ENCODE results near the gene MAP2K2. TPM values are rescaled to one million over a fixed set of nuclear protein-coding genes. Genes with fewer than 3 reads are reported as not detected.

Gene MAP2K2
- total and polyA plus RNA-seq, 2 donors (not counting 3 experiments of a cell fraction or from before 2014, with no cell fraction given), result 126 to 171 TPM

GRCh38 chr19:4046946-4047683 lies 76.8 kb downstream of the MAP2K2 start:
- H3K27me3 ChIP-seq (ENCODE audit: control insufficient read depth in 2 of 2, insufficient read depth in 2 of 2, low read length in 2 of 2), result no peaks in the 10 kb centered on the region
- no peak overlapping the region for H3K4me3 ChIP-seq (replicated peaks in 1 of 3; ENCODE audit: insufficient read depth in 1 of 3, low read depth in 1 of 3, low read length in 3 of 3)
- no peaks in the 10 kb centered on the region for H3K9me1 ChIP-seq (replicated peaks; ENCODE audit: control insufficient read depth, extremely low read depth, insufficient read depth, low read length)
- H3K79me2 ChIP-seq (ENCODE audit: control insufficient read depth, insufficient read depth, low read length), result peaks cover 63% of the 10 kb centered on the region
- DNase-seq (ENCODE audit: low read depth, low spot score) (no peak), FAIRE-seq (no peak)
- intact Hi-C loops (cut with micrococcal nuclease), result no loop called here
- CTCF ChIA-PET, result no interaction called here
- H3K4me1 ChIP-seq (ENCODE audit: control insufficient read depth, extremely low read depth, insufficient read depth, low read length), result no peaks in the 10 kb centered on the region
- no peak overlapping the region for H2AFZ ChIP-seq (ENCODE audit: low read depth, low read length)
- dilution Hi-C loops (cut with MboI; ENCODE audit: extremely low pct_ligation_motif_present, low sequenced_read_pairs), result no loop called here
- POLR2A ChIA-PET, result no interaction called here
- no TSS peak for BruUV-seq (replicated peaks)
- H3K4me2 ChIP-seq (ENCODE audit: insufficient read depth, low read length), result no peak overlapping the region
- H3K9ac ChIP-seq (replicated peaks; ENCODE audit: extremely low read depth, insufficient read depth, low read length), result no peak overlapping the region
- no peaks in the 10 kb centered on the region for H3K9me3 ChIP-seq (replicated peaks; ENCODE audit: control insufficient read depth, insufficient read depth, low read length)
- H3K27ac ChIP-seq (ENCODE audit: insufficient read depth, low read depth, low read length), result no peak overlapping the region
- TF ChIP-seq GATA2 (IDR thresholded peaks at IDR 0.05; ENCODE audit: insufficient read depth, insufficient read length, low read depth, low read length) (no peak), POLR2A (IDR thresholded peaks at IDR 0.05; ENCODE audit: low read depth, low read length) (no peak), FOS (IDR thresholded peaks at IDR 0.05; ENCODE audit: borderline replicate concordance, insufficient read depth, low read length) (no peak), EZH2 (IDR thresholded peaks at IDR 0.05; ENCODE audit: borderline replicate concordance, low read depth, low read length, severe bottlenecking) (no peak)
- TF ChIP-seq, protein P1, sequence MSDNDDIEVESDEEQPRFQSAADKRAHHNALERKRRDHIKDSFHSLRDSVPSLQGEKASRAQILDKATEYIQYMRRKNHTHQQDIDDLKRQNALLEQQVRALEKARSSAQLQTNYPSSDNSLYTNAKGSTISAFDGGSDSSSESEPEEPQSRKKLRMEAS (IDR thresholded peaks at IDR 0.05; ENCODE audit: insufficient read depth, insufficient read length), result no peak
- TF ChIP-seq, protein P2, sequence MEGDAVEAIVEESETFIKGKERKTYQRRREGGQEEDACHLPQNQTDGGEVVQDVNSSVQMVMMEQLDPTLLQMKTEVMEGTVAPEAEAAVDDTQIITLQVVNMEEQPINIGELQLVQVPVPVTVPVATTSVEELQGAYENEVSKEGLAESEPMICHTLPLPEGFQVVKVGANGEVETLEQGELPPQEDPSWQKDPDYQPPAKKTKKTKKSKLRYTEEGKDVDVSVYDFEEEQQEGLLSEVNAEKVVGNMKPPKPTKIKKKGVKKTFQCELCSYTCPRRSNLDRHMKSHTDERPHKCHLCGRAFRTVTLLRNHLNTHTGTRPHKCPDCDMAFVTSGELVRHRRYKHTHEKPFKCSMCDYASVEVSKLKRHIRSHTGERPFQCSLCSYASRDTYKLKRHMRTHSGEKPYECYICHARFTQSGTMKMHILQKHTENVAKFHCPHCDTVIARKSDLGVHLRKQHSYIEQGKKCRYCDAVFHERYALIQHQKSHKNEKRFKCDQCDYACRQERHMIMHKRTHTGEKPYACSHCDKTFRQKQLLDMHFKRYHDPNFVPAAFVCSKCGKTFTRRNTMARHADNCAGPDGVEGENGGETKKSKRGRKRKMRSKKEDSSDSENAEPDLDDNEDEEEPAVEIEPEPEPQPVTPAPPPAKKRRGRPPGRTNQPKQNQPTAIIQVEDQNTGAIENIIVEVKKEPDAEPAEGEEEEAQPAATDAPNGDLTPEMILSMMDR (IDR thresholded peaks at IDR 0.05; ENCODE audit: extremely low read depth in 1 of 2, insufficient read depth in 1 of 2, low read depth in 1 of 2, low read length in 2 of 2), result no peak
- H4K20me1 ChIP-seq (replicated peaks; ENCODE audit: control insufficient read depth, extremely low read depth, insufficient read depth, low read length), result no peaks in the 10 kb centered on the region
- H3K36me3 ChIP-seq (ENCODE audit: control insufficient read depth in 2 of 2, extremely low read depth in 1 of 2, insufficient read depth in 2 of 2, low read length in 2 of 2), result peaks cover 2 to 28% of the 10 kb centered on the region in 2 experiments

All from endothelial cell of umbilical vein (primary cell).